ENCODE results near the gene BTG4.

The BTG4 gene

GRCh38 chr11:111456086-111456858 is 55.9 kb downstream of the BTG4 start:
- no peak for ATAC-seq
- peak in 1 of 2 donors; percentile 47 for DNase-seq (ENCODE audit: low spot score in 2 of 2)
- H3K4me1 Mint-ChIP-seq: no peaks in the 10 kb centered on the region
- no peak overlapping the region for H3K27ac Mint-ChIP-seq
- no peak overlapping the region for H3K4me3 Mint-ChIP-seq
- no peaks in the 10 kb centered on the region for H3K36me3 Mint-ChIP-seq
- no peaks in the 10 kb centered on the region for H3K9me3 Mint-ChIP-seq

- Mint-ChIP-seq H3K4me1 (no peaks in the 10 kb centered on the region), H3K27ac (peak overlapping the region; percentile 61), H3K9me3 (no peaks in the 10 kb centered on the region), H3K36me3 (no peaks in the 10 kb centered on the region), H3K4me3 (no peak overlapping the region)
- no peak for ATAC-seq
- peak in 1 of 2 donors; percentile 42 for DNase-seq (ENCODE audit: low spot score in 2 of 2)
Measured at GRCh38 chr11:111455291-111456085, 56.7 kb downstream of the BTG4 start.

GRCh38 chr11:111454561-111455192 is 57.5 kb downstream of the BTG4 start:
- Mint-ChIP-seq H3K4me3 (no peak overlapping the region), H3K4me1 (no peaks in the 10 kb centered on the region), H3K36me3 (no peaks in the 10 kb centered on the region), H3K27ac (peak overlapping the region; percentile 61), H3K9me3 (no peaks in the 10 kb centered on the region)
- ATAC-seq (peak; percentile 61), DNase-seq (ENCODE audit: low spot score in 2 of 2) (peak; percentile 30 to 70)

GRCh38 chr11:111452817-111453552 is 59.2 kb downstream of the BTG4 start:
- Mint-ChIP-seq H3K36me3 (no peaks in the 10 kb centered on the region), H3K4me3 (no peak overlapping the region)

GRCh38 chr11:111452146-111452545 is 60.0 kb downstream of the BTG4 start:
- DNase-seq (ENCODE audit: low spot score in 2 of 2) (no peak), ATAC-seq (no peak)
- Mint-ChIP-seq H3K27ac (no peak overlapping the region), H3K36me3 (no peaks in the 10 kb centered on the region), H3K9me3 (no peaks in the 10 kb centered on the region), H3K4me1 (peaks cover 1% of the 10 kb centered on the region), H3K4me3 (no peak overlapping the region)

More at GRCh38 chr11:111452817-111453552, 59.2 kb downstream of the BTG4 start:
- H3K4me1 Mint-ChIP-seq: no peaks in the 10 kb centered on the region
- ATAC-seq: no peak
- H3K27ac Mint-ChIP-seq: no peak overlapping the region
- H3K9me3 Mint-ChIP-seq: no peaks in the 10 kb centered on the region
- no peak for DNase-seq (ENCODE audit: low spot score in 2 of 2)

- Mint-ChIP-seq H3K27ac (no peak overlapping the region), H3K36me3 (no peaks in the 10 kb centered on the region), H3K4me1 (peaks cover 16% of the 10 kb centered on the region), H3K9me3 (no peaks in the 10 kb centered on the region), H3K4me3 (no peak overlapping the region)
- ATAC-seq: no peak
- DNase-seq (ENCODE audit: low spot score in 2 of 2): no peak
Measured at GRCh38 chr11:111450480-111451320, 61.5 kb downstream of the BTG4 start.

GRCh38 chr11:111449696-111450479 is 62.3 kb downstream of the BTG4 start:
- Mint-ChIP-seq H3K9me3 (no peaks in the 10 kb centered on the region), H3K4me3 (no peak overlapping the region), H3K4me1 (peaks cover 17% of the 10 kb centered on the region), H3K36me3 (no peaks in the 10 kb centered on the region), H3K27ac (no peak overlapping the region)
- ATAC-seq (no peak), DNase-seq (ENCODE audit: low spot score in 2 of 2) (no peak)

- Mint-ChIP-seq H3K36me3 (no peaks in the 10 kb centered on the region), H3K27ac (no peak overlapping the region), H3K9me3 (no peaks in the 10 kb centered on the region), H3K4me3 (no peak overlapping the region), H3K4me1 (peaks cover 17% of the 10 kb centered on the region)
- ATAC-seq (no peak), DNase-seq (ENCODE audit: low spot score in 2 of 2) (no peak)
Measured at GRCh38 chr11:111448831-111449557, 63.2 kb downstream of the BTG4 start.

GRCh38 chr11:111448414-111448813 is 63.8 kb downstream of the BTG4 start:
- no peaks in the 10 kb centered on the region for H3K9me3 Mint-ChIP-seq
- H3K4me1 Mint-ChIP-seq: peaks cover 17% of the 10 kb centered on the region
- H3K4me3 Mint-ChIP-seq: no peak overlapping the region
- H3K27ac Mint-ChIP-seq: no peak overlapping the region
- no peaks in the 10 kb centered on the region for H3K36me3 Mint-ChIP-seq
- DNase-seq (ENCODE audit: low spot score in 2 of 2): no peak
- ATAC-seq: no peak

- ATAC-seq (no peak), DNase-seq (ENCODE audit: low spot score in 2 of 2) (no peak)
- Mint-ChIP-seq H3K9me3 (no peaks in the 10 kb centered on the region), H3K27ac (peak overlapping the region; percentile 13), H3K4me1 (peaks cover 17% of the 10 kb centered on the region), H3K36me3 (no peaks in the 10 kb centered on the region), H3K4me3 (no peak overlapping the region)
Measured at GRCh38 chr11:111447931-111448330, 64.3 kb downstream of the BTG4 start.

- no peaks in the 10 kb centered on the region for H3K9me3 Mint-ChIP-seq
- ATAC-seq (no peak), DNase-seq (ENCODE audit: low spot score in 2 of 2) (no peak)
- H3K4me1 Mint-ChIP-seq: peaks cover 17% of the 10 kb centered on the region
- H3K4me3 Mint-ChIP-seq: no peak overlapping the region
- H3K27ac Mint-ChIP-seq: peak overlapping the region; percentile 13
- H3K36me3 Mint-ChIP-seq: no peaks in the 10 kb centered on the region
Measured at GRCh38 chr11:111447112-111447471, 65.1 kb downstream of the BTG4 start.

- Mint-ChIP-seq H3K4me3 (no peak overlapping the region), H3K9me3 (no peaks in the 10 kb centered on the region), H3K27ac (peak overlapping the region; percentile 13), H3K36me3 (no peaks in the 10 kb centered on the region), H3K4me1 (peaks cover 17% of the 10 kb centered on the region)
- DNase-seq (ENCODE audit: low spot score in 2 of 2) (peak; percentile 40 to 77), ATAC-seq (peak; percentile 93)
Measured at GRCh38 chr11:111446404-111447111, 65.6 kb downstream of the BTG4 start.

GRCh38 chr11:111445586-111445985 is 66.6 kb downstream of the BTG4 start:
- ATAC-seq: no peak
- no peaks in the 10 kb centered on the region for H3K9me3 Mint-ChIP-seq
- H3K27ac Mint-ChIP-seq: no peak overlapping the region
- DNase-seq (ENCODE audit: low spot score in 2 of 2): no peak
- H3K4me1 Mint-ChIP-seq: peaks cover 17% of the 10 kb centered on the region
- H3K4me3 Mint-ChIP-seq: no peak overlapping the region
- H3K36me3 Mint-ChIP-seq: no peaks in the 10 kb centered on the region
